Brain pericyte (primary cell): ENCODE results near the gene SEPTIN10.
"Not testable (repeated sequence)": the region's sequence is repeated elsewhere in the genome, so short reads cannot be mapped to it uniquely, and the experiment has no call there.

Source experiments
- DNase-seq: peaks from one replicate; pipeline ENCODE4 v3.0.0-alpha.2; 2012; ENCODE audit warnings: low read depth, low spot score

Gene SEPTIN10

DNA sequence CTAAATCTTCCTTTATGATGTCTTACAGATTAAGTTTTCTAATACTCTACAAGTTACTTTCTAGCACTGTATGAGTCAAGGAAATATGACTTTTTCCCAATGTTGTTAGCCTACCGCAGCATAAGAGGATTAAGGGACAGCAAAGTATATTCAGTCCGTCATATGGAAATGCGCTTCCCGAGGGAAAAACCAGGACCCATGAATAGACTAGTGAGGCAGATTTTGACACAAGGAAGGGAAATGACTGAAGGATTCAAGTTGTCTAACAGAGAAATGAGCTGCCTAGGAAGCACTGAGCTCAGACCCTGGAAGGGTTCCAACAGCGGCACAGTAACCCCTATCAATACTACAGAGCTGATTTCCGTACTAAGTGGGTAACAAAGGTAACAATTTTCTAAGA lies 12.0 kb downstream of the SEPTIN10 start:
- no peak for DNase-seq

DNA sequence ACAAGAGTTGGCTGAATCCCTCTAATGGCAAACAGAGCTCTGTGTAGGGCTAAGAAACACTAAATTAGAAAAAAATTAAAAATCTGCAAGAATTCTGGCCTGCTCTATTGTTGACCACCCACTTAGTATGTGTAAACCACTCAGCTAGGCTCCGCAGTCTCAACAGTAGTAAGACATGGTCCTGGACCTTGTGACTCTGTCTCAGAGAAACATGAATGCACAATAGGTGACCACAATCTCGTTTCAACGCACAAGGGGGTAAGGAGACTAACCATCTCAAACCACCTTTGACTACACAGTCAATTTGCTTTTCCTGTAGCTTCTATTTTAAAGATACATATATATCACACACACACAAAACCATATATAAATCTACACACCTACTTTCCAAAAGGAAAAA lies 16.5 kb downstream of the SEPTIN10 start:
- DNase-seq: no peak

DNA sequence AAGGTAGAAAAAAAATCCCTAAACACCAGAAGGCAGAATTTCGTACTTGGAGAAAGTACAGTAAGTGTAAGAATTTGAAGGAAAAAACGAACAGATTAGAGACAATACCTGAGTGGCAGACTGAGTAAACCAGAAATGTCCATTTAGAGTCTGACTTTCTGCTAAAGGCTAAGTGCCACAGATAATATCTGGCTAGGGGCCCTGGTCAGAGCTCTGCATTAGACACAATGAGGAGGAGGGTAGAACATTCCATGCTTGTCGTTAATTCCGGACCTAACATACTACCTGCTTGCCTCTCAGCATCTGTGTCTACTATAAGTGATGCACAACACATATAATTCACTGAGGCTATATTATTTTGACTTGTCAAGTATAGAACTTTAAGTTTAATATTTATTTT lies 18.1 kb downstream of the SEPTIN10 start:
- no peak for DNase-seq

DNA sequence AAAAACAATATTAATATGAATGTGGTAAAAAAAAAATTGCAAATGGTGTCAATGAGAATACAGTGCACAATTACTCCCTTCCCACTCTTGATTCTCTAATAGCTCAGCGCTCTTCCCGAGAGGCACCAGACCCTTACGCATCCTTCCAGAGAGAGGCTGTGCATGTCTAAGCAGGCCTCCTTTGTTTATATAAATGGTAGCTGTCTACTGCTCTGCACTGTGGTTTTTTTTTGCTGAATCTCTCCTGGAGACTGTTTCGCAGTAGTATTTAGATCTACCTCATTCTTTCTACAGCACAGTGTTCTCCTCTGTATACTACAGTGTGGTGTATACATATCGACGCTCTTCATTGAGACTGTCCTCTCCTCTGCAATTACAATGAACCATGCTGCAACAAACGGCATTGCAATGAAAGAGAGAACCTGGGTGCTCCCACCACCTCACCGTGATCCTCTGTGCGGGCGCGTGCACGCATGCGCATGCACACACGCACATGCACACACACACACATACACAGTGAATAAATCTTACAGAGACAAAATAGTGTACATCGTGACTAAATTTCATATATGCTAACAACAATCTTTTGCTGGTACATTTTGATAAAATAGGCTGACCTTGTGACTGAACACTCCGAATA lies 19.4 kb downstream of the SEPTIN10 start:
- no peak for DNase-seq

DNA sequence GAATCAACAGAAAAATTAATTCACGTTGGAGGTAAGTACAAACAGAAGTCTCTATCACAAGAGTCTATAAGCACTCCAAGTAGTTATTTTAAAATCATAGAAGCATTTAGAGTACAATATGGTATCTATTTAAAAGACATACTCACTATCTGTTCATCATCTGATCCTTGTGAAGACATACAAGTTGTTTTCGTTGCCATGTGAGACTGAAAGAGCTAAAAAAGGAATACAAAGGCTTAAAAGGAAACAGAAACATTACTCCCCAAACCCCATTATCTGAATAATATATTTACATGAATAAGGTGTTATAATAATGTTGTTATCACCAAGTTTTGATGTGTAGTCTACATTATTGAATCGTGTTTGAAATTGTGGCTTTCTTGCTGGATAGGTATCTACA lies 20.9 kb downstream of the SEPTIN10 start:
- no peak for DNase-seq

DNA sequence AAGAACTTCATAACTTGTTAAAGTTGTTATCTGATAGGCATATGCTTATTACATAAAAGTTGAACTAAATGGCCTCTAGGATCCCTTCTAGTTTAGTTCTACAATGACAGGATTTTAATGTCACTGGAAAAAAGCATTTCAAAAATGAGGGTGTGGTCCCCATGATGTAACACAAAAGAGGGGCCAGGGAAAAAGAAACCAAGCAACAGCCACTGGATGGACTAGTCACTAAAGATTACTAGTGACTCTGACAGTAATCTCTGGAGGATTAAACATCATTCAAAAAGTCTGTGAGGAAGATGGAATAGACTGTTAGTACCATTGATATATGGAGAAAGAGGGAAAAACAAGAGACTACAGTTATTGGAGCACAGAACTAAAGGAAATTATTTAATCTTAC lies 22.6 kb downstream of the SEPTIN10 start:
- no peak for DNase-seq

DNA sequence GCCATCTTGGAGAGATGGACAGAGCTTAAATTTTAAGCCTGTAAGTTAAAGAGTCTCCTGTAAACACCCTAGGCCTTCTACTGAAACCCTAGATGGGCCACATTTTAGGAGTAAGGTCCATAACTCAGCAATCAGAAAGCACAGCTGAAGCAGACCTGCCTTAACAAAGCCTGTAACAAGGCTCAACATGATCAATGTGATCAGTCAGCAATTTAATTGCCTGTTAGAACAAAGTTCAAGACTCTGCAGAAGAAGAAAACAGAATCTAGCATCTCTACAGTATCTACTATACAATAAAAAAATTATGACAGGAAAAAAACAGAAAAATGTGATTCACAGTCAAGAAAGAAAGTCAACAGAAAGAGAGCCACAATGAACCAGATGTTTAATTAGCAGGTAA lies 27.1 kb downstream of the SEPTIN10 start:
- no peak for DNase-seq

DNA sequence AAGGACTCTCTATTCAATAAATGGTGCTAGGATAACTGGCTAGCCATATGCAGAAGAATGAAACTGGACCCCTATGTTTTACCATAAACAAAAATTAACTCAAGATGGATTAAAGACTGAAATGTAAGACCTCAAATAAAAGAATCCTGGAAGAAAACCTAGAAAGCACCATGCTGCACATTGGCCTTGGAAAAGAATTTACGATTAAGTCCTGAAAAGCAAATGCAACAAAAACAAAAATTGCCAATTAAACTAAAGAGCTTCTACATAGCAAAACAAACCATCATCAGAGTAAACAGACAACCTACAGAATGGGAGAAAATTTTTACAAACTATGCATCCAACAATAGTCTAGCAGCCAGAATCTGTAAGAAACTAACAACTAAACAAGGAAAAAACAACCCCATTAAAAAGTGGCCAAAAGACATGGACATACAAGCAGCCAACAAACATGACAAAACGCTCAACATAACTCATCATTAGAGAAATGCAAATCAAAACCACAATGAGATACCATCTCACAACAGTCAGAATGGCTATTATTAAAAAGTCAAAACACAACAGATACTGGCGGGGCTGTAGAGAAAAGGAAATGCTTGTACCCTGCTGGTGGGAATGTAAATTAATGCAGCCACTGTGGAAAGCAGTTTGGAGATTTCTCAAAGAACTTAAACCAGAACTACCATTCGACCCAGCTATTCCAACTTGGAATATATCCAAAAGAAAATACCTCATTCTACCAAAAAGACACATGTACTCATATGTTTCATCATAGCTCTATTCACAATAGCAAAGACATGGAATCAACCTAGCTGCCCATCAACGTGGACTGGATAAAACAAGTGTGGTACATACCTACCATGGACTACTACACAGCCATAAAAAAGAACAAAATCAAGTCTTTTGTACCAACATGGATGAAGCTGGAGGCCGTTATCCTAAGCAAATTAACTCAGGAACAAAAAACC lies 30.6 kb downstream of the SEPTIN10 start:
- DNase-seq: no peak

DNA sequence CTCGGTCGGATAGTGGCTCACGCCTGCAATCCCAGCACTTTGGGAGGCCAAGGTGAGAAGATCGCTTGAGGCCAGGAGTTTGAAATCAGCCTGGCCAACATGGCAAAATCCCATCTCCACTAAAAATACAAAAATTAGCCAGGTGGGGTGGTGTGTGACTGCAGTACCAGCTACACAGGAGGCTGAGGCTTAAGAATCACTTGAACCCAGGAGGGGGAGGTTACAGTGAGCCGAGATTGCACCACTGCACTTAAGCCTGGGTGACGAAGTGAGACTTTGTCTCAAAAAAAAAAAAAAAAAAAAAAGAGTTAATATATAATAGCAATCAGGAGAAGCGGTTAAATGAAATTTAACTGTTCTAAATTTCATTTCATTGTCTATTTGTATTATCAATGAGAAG lies 36.1 kb downstream of the SEPTIN10 start:
- DNase-seq: not testable (repeated sequence)

DNA sequence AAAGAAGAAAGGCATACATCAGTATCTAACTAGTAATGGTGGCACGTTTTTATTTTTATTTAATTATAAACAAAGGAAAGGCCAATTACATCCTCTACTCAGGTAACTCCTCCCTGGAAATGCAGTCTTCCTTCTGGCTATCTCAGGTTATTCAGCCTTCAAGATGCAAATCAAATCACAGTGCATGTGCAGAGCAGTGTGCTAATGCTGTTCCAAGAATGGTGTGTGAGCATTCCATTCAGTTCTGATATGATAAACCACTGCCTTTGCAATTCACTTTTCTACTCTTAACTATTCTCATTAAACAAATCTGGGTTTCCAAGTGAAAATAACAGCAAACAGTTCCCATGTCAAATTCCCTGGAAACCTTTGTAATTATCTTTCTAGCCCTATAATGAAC lies 38.4 kb downstream of the SEPTIN10 start:
- no peak for DNase-seq

DNA sequence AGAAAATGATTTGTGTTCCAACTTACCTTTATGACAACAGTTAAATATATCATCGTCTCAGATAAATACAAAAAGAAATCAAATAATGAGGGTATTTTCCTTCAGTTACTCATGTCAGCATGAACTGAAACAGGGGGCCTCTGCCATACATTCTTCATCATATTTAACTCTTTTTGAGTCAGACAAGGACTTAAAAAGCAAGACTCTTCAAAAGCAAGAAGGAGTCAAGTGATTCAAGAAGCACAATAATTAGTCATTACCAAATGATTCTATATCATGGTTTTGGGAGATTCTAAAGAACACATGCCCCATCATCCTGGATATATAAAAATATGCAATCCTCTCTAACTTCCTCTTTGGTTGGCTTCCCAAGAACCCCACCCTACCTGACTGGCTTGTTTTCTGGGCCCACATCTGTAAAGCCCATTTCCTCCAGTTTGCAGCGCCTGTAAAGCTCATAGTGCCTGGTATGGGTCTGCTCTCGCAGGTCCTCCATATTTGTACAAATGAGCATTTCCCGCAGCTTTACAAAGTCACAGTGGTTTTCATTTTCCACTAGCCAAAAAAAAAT lies 49.7 kb downstream of the SEPTIN10 start:
- no peak for DNase-seq

DNA sequence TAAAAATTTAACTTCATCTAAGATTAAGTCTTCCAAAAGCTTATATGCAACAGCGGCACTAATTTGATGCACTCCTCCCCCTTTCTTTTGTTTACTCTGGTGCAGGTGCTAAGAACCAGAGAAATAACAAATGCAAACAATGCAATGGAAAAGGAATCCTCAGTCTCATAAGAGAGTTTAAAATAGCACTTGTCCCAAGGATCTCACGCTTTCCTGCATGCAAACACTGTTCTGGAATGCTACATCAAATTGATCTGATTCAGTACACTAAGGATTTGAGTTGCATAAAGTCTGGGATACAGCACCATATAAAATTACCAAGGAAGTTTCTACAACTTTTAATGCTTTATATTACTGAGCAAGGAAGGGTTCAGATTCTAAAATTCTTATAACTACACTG lies 50.5 kb downstream of the SEPTIN10 start:
- DNase-seq: no peak

DNA sequence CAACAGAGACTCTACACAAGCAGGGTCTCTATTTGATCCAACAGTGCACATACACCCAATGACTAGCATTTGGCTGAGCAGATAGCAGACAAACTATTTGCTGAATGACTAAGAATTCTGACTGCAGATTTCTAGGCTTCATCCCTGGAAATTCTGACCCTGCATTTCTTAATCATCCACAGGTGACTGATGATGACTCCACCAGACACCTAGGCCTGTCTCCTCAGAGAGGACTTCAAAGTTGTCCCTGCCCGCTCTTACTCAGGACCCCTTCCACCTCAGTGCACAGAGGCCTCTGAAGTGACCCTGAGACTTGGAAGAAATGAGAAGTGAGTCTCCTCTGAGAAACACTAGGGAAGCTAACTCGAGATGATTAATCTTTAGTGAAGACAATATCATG lies 51.3 kb downstream of the SEPTIN10 start:
- no peak for DNase-seq

DNA sequence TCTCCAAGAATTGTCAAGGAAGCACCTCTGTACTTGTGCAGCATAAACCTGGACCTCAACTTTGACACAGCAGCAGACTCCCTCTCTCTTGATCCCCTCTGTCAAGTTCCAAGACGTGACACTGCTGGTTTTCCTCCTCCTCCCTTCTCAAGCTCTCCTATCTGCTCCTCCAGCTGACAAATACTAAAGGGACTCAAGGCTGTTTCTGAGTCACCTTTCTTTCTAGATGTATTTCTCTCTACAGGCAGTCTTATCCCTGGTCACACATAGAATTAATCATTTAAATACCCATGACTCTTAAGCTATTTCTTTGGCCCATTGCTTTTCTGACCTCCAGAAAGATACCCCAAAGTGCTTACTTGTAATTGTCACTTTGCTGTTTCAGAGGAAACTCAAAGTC lies 53.5 kb downstream of the SEPTIN10 start:
- DNase-seq: no peak

DNA sequence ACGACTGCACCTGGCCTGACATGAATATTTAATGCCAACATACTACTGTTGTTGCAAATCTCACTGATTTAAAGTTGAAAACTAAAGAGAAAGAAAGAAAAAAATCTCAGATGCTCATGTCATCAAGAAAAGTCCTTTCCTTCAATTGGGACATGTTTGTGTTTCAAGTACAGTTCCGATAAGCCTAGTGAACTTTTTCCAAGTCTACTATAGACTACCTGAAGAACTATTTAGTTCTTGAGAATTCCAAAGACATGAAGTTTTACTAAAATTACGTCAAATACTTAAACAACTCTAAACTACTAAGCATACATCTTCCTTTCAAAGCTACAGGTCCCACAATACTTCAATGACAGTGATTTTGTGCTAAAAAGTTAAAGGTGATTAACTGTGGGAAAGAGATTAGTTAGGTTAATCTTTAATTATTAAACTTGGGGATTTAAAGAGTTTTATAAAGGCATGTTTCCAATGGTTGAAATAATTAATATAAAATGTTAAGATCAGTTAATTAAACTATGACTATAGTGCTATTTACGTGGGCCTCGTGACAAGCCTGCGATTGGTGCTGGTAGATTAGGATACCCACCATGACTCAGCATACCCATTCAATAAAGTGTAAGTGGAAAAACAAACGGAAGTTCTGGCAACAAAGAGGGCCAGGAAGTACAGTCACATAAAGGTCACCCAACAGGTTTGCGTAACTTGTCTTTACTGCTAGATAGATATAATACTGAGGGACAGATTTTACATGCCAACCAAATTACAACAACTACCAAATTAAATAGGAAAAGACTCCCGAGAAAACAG lies 55.5 kb downstream of the SEPTIN10 start:
- no peak for DNase-seq

DNA sequence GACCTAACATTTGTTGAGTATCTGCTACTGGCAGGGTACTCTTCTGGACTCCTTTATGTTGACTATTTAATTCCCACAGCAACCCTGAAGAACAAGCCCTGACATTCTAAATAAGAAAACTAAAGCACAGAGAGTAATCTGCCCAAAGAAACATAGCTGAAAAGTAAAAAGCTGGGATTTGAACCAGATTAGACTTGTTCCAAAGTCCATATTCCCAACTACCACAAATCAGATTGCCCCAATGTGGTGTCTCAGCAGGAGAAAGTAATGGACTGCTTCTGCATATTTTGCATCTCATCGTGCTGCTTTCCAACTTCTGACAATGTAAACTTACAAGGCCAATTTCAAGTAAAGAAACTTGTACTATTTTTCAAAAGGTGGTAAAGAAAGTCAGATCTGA lies 56.5 kb downstream of the SEPTIN10 start:
- DNase-seq: no peak

DNA sequence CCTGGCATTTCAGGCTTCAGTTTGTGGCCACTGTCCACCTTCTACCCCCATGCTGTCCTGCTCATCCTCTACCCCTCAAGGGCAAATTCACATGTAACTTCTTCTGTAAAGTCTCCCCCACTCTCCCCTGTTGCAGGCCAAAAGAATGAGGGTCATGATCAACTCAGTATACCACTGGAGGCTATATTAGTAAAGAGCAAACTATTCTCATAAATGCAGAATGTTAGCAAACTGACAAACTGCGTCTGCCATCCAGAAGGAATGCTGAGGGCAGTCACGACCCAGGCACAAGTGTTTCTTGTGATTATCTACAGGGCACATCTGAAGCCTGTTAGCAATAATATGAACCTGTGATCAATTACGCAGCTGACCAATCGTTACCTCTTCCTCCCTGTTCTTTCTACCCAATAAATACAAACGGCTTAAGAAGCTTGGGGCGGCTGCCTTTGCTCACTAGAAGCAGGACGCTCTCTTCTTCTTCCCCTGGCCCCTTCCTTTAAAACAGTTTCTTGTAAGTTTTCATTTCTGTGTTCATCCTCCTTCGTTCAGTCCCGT lies 58.3 kb downstream of the SEPTIN10 start:
- no peak for DNase-seq

DNA sequence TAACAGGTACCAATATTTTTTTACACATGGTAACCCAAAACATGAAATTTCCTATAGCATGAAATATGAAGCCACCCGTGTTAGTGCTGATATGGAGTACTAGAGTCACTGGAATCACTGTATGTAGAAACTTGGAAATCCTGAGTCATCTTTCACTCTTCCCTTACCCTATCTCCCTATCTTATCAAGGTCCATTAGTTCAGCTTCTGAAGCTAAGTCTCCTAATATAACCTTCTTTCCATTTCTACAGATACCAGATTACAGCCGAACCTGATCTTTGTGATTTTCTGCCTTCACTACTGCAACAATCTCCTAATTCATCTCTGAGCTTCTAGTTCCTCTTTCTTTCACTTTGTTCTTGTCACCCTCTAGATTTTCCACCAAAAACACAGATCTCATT lies 59.0 kb downstream of the SEPTIN10 start:
- no peak for DNase-seq

DNA sequence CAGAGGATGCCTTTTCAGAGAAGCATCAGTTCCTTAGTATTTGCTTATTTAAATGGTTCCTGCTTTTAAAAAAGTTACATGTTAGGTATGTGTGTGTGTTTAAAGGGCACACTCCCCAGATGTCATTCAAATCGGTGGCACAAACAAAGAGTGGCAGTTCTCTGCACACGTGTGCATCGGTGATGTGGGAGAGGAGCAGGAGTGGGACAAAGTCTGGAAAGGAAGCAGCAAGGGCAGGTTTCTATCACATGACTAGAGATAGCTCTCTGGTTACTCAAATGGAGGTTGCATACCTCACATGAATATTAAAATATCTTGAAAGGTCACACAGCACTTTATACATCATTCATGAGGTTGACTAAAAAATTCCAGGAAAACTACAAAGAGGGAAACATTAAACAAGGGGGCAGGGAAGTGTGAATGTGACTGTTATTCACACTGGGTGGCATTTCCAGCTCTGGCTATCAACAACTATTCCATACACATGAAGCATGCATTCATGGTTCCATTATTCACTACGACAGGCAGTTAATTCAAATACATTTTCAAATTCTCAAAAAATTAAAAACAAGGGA lies 64.7 kb downstream of the SEPTIN10 start:
- no peak for DNase-seq

DNA sequence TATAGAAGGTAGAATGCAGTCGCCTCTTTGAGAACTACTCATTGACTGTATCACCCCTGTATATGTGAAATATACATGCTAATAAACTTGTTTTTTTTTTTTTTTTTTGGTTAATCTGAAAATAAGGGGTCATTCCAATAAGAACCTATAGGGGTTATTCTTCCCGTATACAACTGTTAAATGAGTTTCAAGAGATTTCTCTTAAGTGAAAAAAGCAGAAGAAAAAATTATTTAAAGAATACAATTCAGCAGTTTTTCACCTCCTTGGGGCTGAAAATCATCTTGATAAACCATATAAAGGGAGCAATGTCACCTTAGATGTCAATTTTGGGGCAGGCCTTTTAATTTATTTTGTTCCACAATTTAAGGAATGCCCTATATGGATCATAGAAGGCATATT lies 66.5 kb downstream of the SEPTIN10 start:
- DNase-seq: no peak
